ENCODE results near the gene CCDC68. TPM values are rescaled to one million over a fixed set of nuclear protein-coding genes. Genes with fewer than 3 reads are reported as not detected.
A peak's percentile ranks its signal among the peaks of the same experiment; 100 is the strongest.

Gene CCDC68
- total and polyA plus RNA-seq, 2 of the 13 experiments (the other 11 are each of a cell fraction or from before 2014, with no cell fraction given), result 4.6 to 13.3 TPM

DNA sequence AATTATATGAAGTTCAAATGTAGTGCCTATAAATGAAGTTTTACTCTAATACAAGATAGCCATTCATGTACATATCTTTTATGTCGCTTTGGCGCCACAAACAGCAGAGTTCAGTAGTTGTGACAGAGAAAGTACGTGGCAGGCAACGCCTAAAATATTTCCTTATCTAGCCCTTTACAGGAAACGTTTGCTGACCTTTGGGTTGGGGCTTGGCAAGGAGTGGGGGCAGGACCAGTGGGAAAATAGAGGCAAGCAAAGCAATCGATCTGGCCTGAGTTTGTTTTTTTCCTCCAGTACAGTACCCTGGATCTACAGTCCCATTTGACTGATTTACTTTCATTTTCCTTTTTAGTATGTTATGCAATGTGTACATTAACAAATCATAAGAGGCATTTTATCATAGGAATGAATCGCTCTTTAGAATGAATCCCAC lies 13.1 kb downstream of the CCDC68 start (continued):
- TF ChIP-seq, protein P1, sequence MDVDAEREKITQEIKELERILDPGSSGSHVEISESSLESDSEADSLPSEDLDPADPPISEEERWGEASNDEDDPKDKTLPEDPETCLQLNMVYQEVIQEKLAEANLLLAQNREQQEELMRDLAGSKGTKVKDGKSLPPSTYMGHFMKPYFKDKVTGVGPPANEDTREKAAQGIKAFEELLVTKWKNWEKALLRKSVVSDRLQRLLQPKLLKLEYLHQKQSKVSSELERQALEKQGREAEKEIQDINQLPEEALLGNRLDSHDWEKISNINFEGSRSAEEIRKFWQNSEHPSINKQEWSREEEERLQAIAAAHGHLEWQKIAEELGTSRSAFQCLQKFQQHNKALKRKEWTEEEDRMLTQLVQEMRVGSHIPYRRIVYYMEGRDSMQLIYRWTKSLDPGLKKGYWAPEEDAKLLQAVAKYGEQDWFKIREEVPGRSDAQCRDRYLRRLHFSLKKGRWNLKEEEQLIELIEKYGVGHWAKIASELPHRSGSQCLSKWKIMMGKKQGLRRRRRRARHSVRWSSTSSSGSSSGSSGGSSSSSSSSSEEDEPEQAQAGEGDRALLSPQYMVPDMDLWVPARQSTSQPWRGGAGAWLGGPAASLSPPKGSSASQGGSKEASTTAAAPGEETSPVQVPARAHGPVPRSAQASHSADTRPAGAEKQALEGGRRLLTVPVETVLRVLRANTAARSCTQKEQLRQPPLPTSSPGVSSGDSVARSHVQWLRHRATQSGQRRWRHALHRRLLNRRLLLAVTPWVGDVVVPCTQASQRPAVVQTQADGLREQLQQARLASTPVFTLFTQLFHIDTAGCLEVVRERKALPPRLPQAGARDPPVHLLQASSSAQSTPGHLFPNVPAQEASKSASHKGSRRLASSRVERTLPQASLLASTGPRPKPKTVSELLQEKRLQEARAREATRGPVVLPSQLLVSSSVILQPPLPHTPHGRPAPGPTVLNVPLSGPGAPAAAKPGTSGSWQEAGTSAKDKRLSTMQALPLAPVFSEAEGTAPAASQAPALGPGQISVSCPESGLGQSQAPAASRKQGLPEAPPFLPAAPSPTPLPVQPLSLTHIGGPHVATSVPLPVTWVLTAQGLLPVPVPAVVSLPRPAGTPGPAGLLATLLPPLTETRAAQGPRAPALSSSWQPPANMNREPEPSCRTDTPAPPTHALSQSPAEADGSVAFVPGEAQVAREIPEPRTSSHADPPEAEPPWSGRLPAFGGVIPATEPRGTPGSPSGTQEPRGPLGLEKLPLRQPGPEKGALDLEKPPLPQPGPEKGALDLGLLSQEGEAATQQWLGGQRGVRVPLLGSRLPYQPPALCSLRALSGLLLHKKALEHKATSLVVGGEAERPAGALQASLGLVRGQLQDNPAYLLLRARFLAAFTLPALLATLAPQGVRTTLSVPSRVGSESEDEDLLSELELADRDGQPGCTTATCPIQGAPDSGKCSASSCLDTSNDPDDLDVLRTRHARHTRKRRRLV (CRISPR knock-in tag; IDR thresholded peaks at IDR 0.05), result no peak
- no peak for TF ChIP-seq SP2 (CRISPR knock-in tag; IDR thresholded peaks at IDR 0.05)
- no peak for TF ChIP-seq ZNF569 (CRISPR knock-in tag; IDR thresholded peaks at IDR 0.05; ENCODE audit: borderline replicate concordance)
- peak; percentile 74 for TF ChIP-seq ZNF574 (CRISPR knock-in tag; IDR thresholded peaks at IDR 0.05)
- no peak for TF ChIP-seq ZFP82 (CRISPR knock-in tag; IDR thresholded peaks at IDR 0.05; ENCODE audit: borderline replicate concordance)
- no peak for TF ChIP-seq RELA (CRISPR knock-in tag; IDR thresholded peaks at IDR 0.05)
- TF ChIP-seq, protein P2, sequence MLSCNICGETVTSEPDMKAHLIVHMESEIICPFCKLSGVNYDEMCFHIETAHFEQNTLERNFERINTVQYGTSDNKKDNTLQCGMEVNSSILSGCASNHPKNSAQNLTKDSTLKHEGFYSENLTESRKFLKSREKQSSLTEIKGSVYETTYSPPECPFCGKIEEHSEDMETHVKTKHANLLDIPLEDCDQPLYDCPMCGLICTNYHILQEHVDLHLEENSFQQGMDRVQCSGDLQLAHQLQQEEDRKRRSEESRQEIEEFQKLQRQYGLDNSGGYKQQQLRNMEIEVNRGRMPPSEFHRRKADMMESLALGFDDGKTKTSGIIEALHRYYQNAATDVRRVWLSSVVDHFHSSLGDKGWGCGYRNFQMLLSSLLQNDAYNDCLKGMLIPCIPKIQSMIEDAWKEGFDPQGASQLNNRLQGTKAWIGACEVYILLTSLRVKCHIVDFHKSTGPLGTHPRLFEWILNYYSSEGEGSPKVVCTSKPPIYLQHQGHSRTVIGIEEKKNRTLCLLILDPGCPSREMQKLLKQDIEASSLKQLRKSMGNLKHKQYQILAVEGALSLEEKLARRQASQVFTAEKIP (CRISPR knock-in tag; IDR thresholded peaks at IDR 0.05; ENCODE audit: borderline replicate concordance), result no peak
- no peak for TF ChIP-seq CBX1 (IDR thresholded peaks at IDR 0.05; ENCODE audit: low read depth)
- no peak for TF ChIP-seq NBN (conservative IDR thresholded peaks at IDR 0.05)
- no peak for TF ChIP-seq AGO1 (IDR thresholded peaks at IDR 0.05; ENCODE audit: low read depth, low read length, poor library complexity, severe bottlenecking)
- peak; percentile 63; the same call in 1 of the 2 replicates for TF ChIP-seq REPIN1 (CRISPR knock-in tag; IDR thresholded peaks at IDR 0.05; ENCODE audit: borderline replicate concordance, low read depth)
- no peak for TF ChIP-seq BRF2 (CRISPR knock-in tag; IDR thresholded peaks at IDR 0.05)
- TF ChIP-seq ADNP (CRISPR knock-in tag; IDR thresholded peaks at IDR 0.05), result no peak
- no peak for TF ChIP-seq SYNCRIP (IDR thresholded peaks at IDR 0.05; ENCODE audit: insufficient read depth, low read depth, low read length)
- no peak for TF ChIP-seq ZSCAN29 (CRISPR knock-in tag; conservative IDR thresholded peaks at IDR 0.05)
- TF ChIP-seq KDM4B (CRISPR knock-in tag; IDR thresholded peaks at IDR 0.05), result peak; percentile 67; the same call in 1 of the 2 replicates
- TF ChIP-seq RAD21 (CRISPR knock-in tag; IDR thresholded peaks at IDR 0.05), result 0 out of 2 replicates have a peak, but pooled peaks have one; percentile 28
- no peak for TF ChIP-seq REXO4 (CRISPR knock-in tag; IDR thresholded peaks at IDR 0.05; ENCODE audit: borderline replicate concordance)
- TF ChIP-seq ZFX (CRISPR knock-in tag; IDR thresholded peaks at IDR 0.05; ENCODE audit: low read depth), result peak; percentile 44
- TF ChIP-seq ZNF720 (CRISPR knock-in tag; IDR thresholded peaks at IDR 0.05), result no peak
- TF ChIP-seq ZNF746 (CRISPR knock-in tag; IDR thresholded peaks at IDR 0.05), result no peak

All from HepG2 (cell line).